ENCODE results near the gene SIAH1.

SIAH1 gene

DNA sequence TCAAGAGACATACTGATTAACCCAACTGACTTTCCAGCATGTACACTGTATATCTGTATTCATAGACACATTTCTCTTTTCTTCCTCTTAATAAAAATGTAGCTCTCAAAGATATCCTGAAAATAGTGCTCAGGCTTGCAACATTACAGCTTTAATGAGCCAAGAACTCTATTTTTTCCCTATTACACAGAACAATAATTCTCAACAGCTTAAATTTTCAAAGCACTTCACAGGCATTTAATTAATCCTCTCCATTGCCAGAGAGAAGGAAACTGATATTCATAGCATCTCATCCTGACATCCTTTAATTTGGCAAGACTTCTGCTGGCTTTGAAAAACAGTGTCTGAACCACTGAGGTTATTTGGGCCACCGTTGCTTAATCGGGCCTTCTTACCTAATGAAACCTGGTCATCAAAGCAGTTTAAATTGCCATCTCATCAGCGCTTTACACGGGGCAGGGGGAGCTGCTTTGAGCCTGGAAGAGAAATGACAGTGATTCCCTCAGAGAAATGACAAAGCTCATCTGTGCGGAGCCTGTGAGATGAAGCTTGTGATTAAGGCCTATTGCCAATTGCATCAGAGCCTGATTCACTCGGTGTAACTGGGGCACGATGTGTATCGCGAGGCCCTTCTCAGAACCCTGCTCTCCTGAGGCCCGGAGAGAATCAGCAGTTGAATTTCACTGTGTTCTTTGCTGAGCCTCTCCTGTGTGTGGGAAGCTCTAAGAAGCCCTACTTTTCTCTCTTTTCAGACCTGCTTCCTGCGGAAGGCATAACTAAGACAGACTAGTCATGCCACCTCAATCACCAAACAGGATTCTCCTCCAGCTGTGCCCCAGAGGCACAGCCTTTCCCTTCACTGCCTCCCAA, 8.5 kb upstream of the SIAH1 start:
- Histone ChIP-seq H3K4me2 (ENCODE audit: low read length, poor library complexity, severe bottlenecking) (no peak overlapping the region), H3K23ac (ENCODE audit: low read length in 2 of 2) (no peak overlapping the region), H3K36me3 (ENCODE audit: control insufficient read depth in 1 of 2, insufficient read depth in 2 of 2, low read depth in 1 of 2, low read length in 2 of 2) (no peaks in the 10 kb centered on the region), H3K9ac (ENCODE audit: low read length) (peak overlapping the region; percentile 89), H3K4me1 (ENCODE audit: control insufficient read depth, insufficient read depth, low read depth, low read length) (peaks cover 2% of the 10 kb centered on the region), H3K4me3 (ENCODE audit: insufficient read depth in 1 of 2, low read depth in 1 of 2, low read length in 2 of 2) (peak overlapping the region in 1 of 2 experiments; percentile 57), H3K14ac (ENCODE audit: low read length in 2 of 2) (no peak overlapping the region), H2BK120ac (ENCODE audit: low read depth, low read length) (no peak overlapping the region), H3K9me3 (ENCODE audit: control insufficient read depth, low read length) (no peaks in the 10 kb centered on the region), H3K18ac (ENCODE audit: low read depth in 1 of 2, low read length in 2 of 2) (peak overlapping the region in 1 of 2 experiments; percentile 8), H3K27ac (ENCODE audit: low read length, poor library complexity, severe bottlenecking) (no peak overlapping the region), H2AFZ (ENCODE audit: low read depth, low read length) (no peak overlapping the region), H2BK15ac (ENCODE audit: low read depth, poor library complexity, severe bottlenecking) (no peak overlapping the region), H2BK5ac (ENCODE audit: low read depth, low read length, poor library complexity, severe bottlenecking) (no peak overlapping the region), H4K91ac (ENCODE audit: low read length) (no peak overlapping the region), H3K27me3 (ENCODE audit: control insufficient read depth in 1 of 2, insufficient read depth in 1 of 2, low read length in 2 of 2) (no peaks in the 10 kb centered on the region), H2AK5ac (ENCODE audit: low read length, severe bottlenecking) (no peak overlapping the region), H2BK12ac (ENCODE audit: low read length in 2 of 2) (no peak overlapping the region), H3K4ac (ENCODE audit: low read depth in 1 of 2, low read length in 2 of 2) (no peak overlapping the region), H3K79me1 (replicated peaks; ENCODE audit: low read length, poor library complexity, severe bottlenecking) (no peaks in the 10 kb centered on the region), H4K8ac (ENCODE audit: low read length) (no peak overlapping the region)
- no peak for DNase-seq
- WGBS = 94% methylated on average over 11 of the region's 11 CpGs

GRCh38 chr16:48392407-48392806, 7.2 kb upstream of the SIAH1 start:
- H3K27me3 ChIP-seq (ENCODE audit: control insufficient read depth in 1 of 2, insufficient read depth in 1 of 2, low read length in 2 of 2) = no peaks in the 10 kb centered on the region
- H2BK12ac ChIP-seq (ENCODE audit: low read length in 2 of 2) = no peak overlapping the region
- no peaks in the 10 kb centered on the region for H3K79me1 ChIP-seq (replicated peaks; ENCODE audit: low read length, poor library complexity, severe bottlenecking)
- H3K9me3 ChIP-seq (ENCODE audit: control insufficient read depth, low read length) = no peaks in the 10 kb centered on the region
- no peak overlapping the region for H3K4me3 ChIP-seq (ENCODE audit: insufficient read depth in 1 of 2, low read depth in 1 of 2, low read length in 2 of 2)
- H2BK5ac ChIP-seq (ENCODE audit: low read depth, low read length, poor library complexity, severe bottlenecking) = no peak overlapping the region
- no peak for DNase-seq
- H3K14ac ChIP-seq (ENCODE audit: low read length in 2 of 2) = no peak overlapping the region
- no peak overlapping the region for H2AFZ ChIP-seq (ENCODE audit: low read depth, low read length)
- no peaks in the 10 kb centered on the region for H3K4me1 ChIP-seq (ENCODE audit: control insufficient read depth, insufficient read depth, low read depth, low read length)
- 100% methylated on average over 1 of the region's 5 CpGs for WGBS
- H3K36me3 ChIP-seq (ENCODE audit: control insufficient read depth in 1 of 2, insufficient read depth in 2 of 2, low read depth in 1 of 2, low read length in 2 of 2) = no peaks in the 10 kb centered on the region
- no peak overlapping the region for H3K18ac ChIP-seq (ENCODE audit: low read depth in 1 of 2, low read length in 2 of 2)
- H4K8ac ChIP-seq (ENCODE audit: low read length) = no peak overlapping the region
- H3K4me2 ChIP-seq (ENCODE audit: low read length, poor library complexity, severe bottlenecking) = no peak overlapping the region
- no peak overlapping the region for H3K4ac ChIP-seq (ENCODE audit: low read depth in 1 of 2, low read length in 2 of 2)
- no peak overlapping the region for H3K27ac ChIP-seq (ENCODE audit: low read length, poor library complexity, severe bottlenecking)
- H3K9ac ChIP-seq (ENCODE audit: low read length) = no peak overlapping the region
- H4K91ac ChIP-seq (ENCODE audit: low read length) = no peak overlapping the region
- no peak overlapping the region for H2BK15ac ChIP-seq (ENCODE audit: low read depth, poor library complexity, severe bottlenecking)
- H3K23ac ChIP-seq (ENCODE audit: low read length in 2 of 2) = no peak overlapping the region
- H2AK5ac ChIP-seq (ENCODE audit: low read length, severe bottlenecking) = no peak overlapping the region
- no peak overlapping the region for H2BK120ac ChIP-seq (ENCODE audit: low read depth, low read length)

DNA sequence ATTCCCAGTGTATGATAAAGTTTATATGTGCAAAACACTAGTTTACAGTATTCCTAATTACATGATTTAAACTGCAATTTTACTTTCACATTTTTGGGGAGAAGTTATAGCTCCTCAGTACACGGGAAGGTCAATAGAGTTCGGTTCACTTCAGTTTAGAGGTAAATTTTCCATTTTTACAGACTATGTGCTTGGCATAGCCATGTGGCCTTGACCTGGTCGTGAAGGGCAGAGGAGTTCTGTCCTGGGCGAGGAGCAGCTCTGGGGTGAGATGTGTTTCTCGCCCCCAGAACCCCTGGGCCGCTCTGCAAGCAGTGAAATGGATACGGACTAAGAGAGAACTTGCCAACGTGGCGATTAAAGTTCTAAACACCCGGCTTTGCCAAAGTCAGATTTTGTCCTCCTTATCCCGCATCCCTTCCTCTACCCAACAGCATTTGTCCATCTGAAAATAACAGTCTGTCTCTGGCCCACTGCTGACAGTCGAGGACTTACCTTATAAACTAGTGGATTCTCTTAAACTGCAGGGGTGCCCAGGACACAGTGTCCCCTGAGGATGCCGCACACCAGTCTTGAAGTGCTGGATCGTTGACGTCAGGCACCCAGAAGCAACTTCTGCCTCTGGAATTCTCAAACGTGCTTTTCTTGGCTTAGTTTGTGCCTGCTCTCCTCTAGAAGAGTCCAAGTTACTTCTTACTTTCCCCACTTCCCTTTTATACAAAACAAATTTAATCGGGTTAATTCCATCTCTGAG, 1.5 kb upstream of the SIAH1 start:
- no peaks in the 10 kb centered on the region for H3K79me1 ChIP-seq (replicated peaks; ENCODE audit: low read length, poor library complexity, severe bottlenecking)
- H3K4me2 ChIP-seq (ENCODE audit: low read length, poor library complexity, severe bottlenecking) = no peak overlapping the region
- H2BK12ac ChIP-seq (ENCODE audit: low read length in 2 of 2) = no peak overlapping the region
- H3K14ac ChIP-seq (ENCODE audit: low read length in 2 of 2) = no peak overlapping the region
- no peak overlapping the region for H3K18ac ChIP-seq (ENCODE audit: low read depth in 1 of 2, low read length in 2 of 2)
- H3K9ac ChIP-seq (ENCODE audit: low read length) = no peak overlapping the region
- peaks cover 3% of the 10 kb centered on the region for H3K4me1 ChIP-seq (ENCODE audit: control insufficient read depth, insufficient read depth, low read depth, low read length)
- DNase-seq = no peak
- no peak overlapping the region for H3K27ac ChIP-seq (ENCODE audit: low read length, poor library complexity, severe bottlenecking)
- H3K4me3 ChIP-seq (ENCODE audit: insufficient read depth in 1 of 2, low read depth in 1 of 2, low read length in 2 of 2) = no peak overlapping the region
- H3K36me3 ChIP-seq (ENCODE audit: control insufficient read depth in 1 of 2, insufficient read depth in 2 of 2, low read depth in 1 of 2, low read length in 2 of 2) = no peaks in the 10 kb centered on the region
- H2BK15ac ChIP-seq (ENCODE audit: low read depth, poor library complexity, severe bottlenecking) = no peak overlapping the region
- H3K9me3 ChIP-seq (ENCODE audit: control insufficient read depth, low read length) = no peaks in the 10 kb centered on the region
- H2BK5ac ChIP-seq (ENCODE audit: low read depth, low read length, poor library complexity, severe bottlenecking) = no peak overlapping the region
- H2AK5ac ChIP-seq (ENCODE audit: low read length, severe bottlenecking) = peak overlapping the region; percentile 39
- no peak overlapping the region for H2BK120ac ChIP-seq (ENCODE audit: low read depth, low read length)
- no peaks in the 10 kb centered on the region for H3K27me3 ChIP-seq (ENCODE audit: control insufficient read depth in 1 of 2, insufficient read depth in 1 of 2, low read length in 2 of 2)
- 96% methylated on average over 16 of the region's 17 CpGs for WGBS
- H2AFZ ChIP-seq (ENCODE audit: low read depth, low read length) = no peak overlapping the region
- no peak overlapping the region for H4K8ac ChIP-seq (ENCODE audit: low read length)
- no peak overlapping the region for H4K91ac ChIP-seq (ENCODE audit: low read length)
- no peak overlapping the region for H3K4ac ChIP-seq (ENCODE audit: low read depth in 1 of 2, low read length in 2 of 2)
- H3K23ac ChIP-seq (ENCODE audit: low read length in 2 of 2) = no peak overlapping the region
